ENCODE results near the gene CD84. TPM values are rescaled to one million over a fixed set of nuclear protein-coding genes. Genes with fewer than 3 reads are reported as not detected.
A peak's percentile ranks its signal among the peaks of the same experiment; 100 is the strongest.

CD84 gene
- total RNA-seq, 1 donor from 2014 or later: not detected

GRCh38 chr1:160605792-160606479 lies 26.6 kb upstream of the CD84 start:
- Histone ChIP-seq H3K4me1 (no peaks in the 10 kb centered on the region), H3K9me3 (ENCODE audit: low read depth) (peaks cover 5% of the 10 kb centered on the region), H3K4me2 (no peak overlapping the region), H4K20me1 (ENCODE audit: low read depth) (no peaks in the 10 kb centered on the region), H3K9ac (no peak overlapping the region), H3K79me2 (ENCODE audit: low read depth) (no peaks in the 10 kb centered on the region), H3K4me3 (no peak overlapping the region), H3F3A (ENCODE audit: low read depth) (no peaks in the 10 kb centered on the region), H2AFZ (replicated peaks) (peak overlapping the region; percentile 89), H3K36me3 (no peaks in the 10 kb centered on the region), H3K27me3 (no peaks in the 10 kb centered on the region), H3K27ac (no peak overlapping the region)
- peaks cover 20% of the 10 kb centered on the region for H3K4me1 Mint-ChIP-seq
- no peaks in the 10 kb centered on the region for H3K36me3 Mint-ChIP-seq
- H3K9me3 Mint-ChIP-seq: peaks cover 31% of the 10 kb centered on the region
- no peaks in the 10 kb centered on the region for H3K27me3 Mint-ChIP-seq (ENCODE audit: insufficient read depth, low read depth)
- DNase-seq (ENCODE audit: low spot score): no peak
- TF ChIP-seq EZH2phosphoT487 (IDR thresholded peaks at IDR 0.05) (no peak), EZH2 (IDR thresholded peaks at IDR 0.05) (no peak), CTCF (IDR thresholded peaks at IDR 0.05) (no peak)
- peak overlapping the region; percentile 92 for H3K27ac Mint-ChIP-seq
- H3K4me3 Mint-ChIP-seq: no peak overlapping the region

- DNase-seq (ENCODE audit: low spot score): no peak
- no peaks in the 10 kb centered on the region for H3K79me2 ChIP-seq (ENCODE audit: low read depth)
- H3K4me3 ChIP-seq: no peak overlapping the region
- no peaks in the 10 kb centered on the region for H3K27me3 Mint-ChIP-seq (ENCODE audit: insufficient read depth, low read depth)
- H3K9me3 ChIP-seq (ENCODE audit: low read depth): peaks cover 5% of the 10 kb centered on the region
- no peak overlapping the region for H3K27ac Mint-ChIP-seq
- H3K9me3 Mint-ChIP-seq: peaks cover 36% of the 10 kb centered on the region
- no peak overlapping the region for H3K27ac ChIP-seq
- no peak overlapping the region for H3K9ac ChIP-seq
- TF ChIP-seq EZH2 (IDR thresholded peaks at IDR 0.05) (no peak), EZH2phosphoT487 (IDR thresholded peaks at IDR 0.05) (no peak), CTCF (IDR thresholded peaks at IDR 0.05) (no peak)
- no peaks in the 10 kb centered on the region for H4K20me1 ChIP-seq (ENCODE audit: low read depth)
- no peak overlapping the region for H3K4me3 Mint-ChIP-seq
- no peaks in the 10 kb centered on the region for H3K36me3 ChIP-seq
- H3F3A ChIP-seq (ENCODE audit: low read depth): no peaks in the 10 kb centered on the region
- H3K4me1 ChIP-seq: no peaks in the 10 kb centered on the region
- H3K4me1 Mint-ChIP-seq: peaks cover 20% of the 10 kb centered on the region
- no peaks in the 10 kb centered on the region for H3K36me3 Mint-ChIP-seq
- no peaks in the 10 kb centered on the region for H3K27me3 ChIP-seq
- H3K4me2 ChIP-seq: no peak overlapping the region
- no peak overlapping the region for H2AFZ ChIP-seq (replicated peaks)
Measured at GRCh38 chr1:160605205-160605604, 25.9 kb upstream of the CD84 start.

- H3K4me1 Mint-ChIP-seq: no peaks in the 10 kb centered on the region
- Histone ChIP-seq H3K27ac (no peak overlapping the region), H4K20me1 (ENCODE audit: low read depth) (no peaks in the 10 kb centered on the region), H3F3A (ENCODE audit: low read depth) (no peaks in the 10 kb centered on the region), H3K9me3 (ENCODE audit: low read depth) (no peaks in the 10 kb centered on the region), H3K79me2 (ENCODE audit: low read depth) (no peaks in the 10 kb centered on the region), H3K9ac (no peak overlapping the region), H3K4me3 (no peak overlapping the region), H3K27me3 (no peaks in the 10 kb centered on the region), H2AFZ (replicated peaks) (no peak overlapping the region), H3K4me1 (no peaks in the 10 kb centered on the region), H3K36me3 (no peaks in the 10 kb centered on the region), H3K4me2 (no peak overlapping the region)
- TF ChIP-seq EZH2phosphoT487 (IDR thresholded peaks at IDR 0.05) (no peak), EZH2 (IDR thresholded peaks at IDR 0.05) (no peak), CTCF (IDR thresholded peaks at IDR 0.05) (no peak)
- no peaks in the 10 kb centered on the region for H3K36me3 Mint-ChIP-seq
- DNase-seq (ENCODE audit: low spot score): no peak
- H3K4me3 Mint-ChIP-seq: no peak overlapping the region
- H3K9me3 Mint-ChIP-seq: peaks cover 24% of the 10 kb centered on the region
- peaks cover 2% of the 10 kb centered on the region for H3K27me3 Mint-ChIP-seq (ENCODE audit: insufficient read depth, low read depth)
- no peak overlapping the region for H3K27ac Mint-ChIP-seq
Measured at GRCh38 chr1:160597705-160598104, 18.4 kb upstream of the CD84 start.

Measured in neural progenitor cell (in vitro differentiated cells).